Small intestine (tissue), 7 donors: ENCODE data around the gene LDLRAD3. TPM values are rescaled to one million over a fixed set of nuclear protein-coding genes. Genes with fewer than 3 reads are reported as not detected.

Experiments used
- DNase-seq, 2 donors: peaks; one replicate each; pipeline versions ENCODE4 v3.0.0 to v3.0.0-alpha.2; 2013
- FAIRE-seq: peaks from 2 replicates; lab custom pipeline; 2012; peaks lifted over from hg19 to GRCh38; lab: Jason Lieb, UNC
- H3K27ac ChIP-seq, 3 donors: one replicate each; pipeline ENCODE4 v1.5.1; 2013; ENCODE audit warnings: low read length in 2 of 3, mild to moderate bottlenecking in 2 of 3, control low read depth in 1 of 3, inconsistent platforms in 1 of 3, low read depth in 1 of 3, moderate library complexity in 1 of 3
- H3K27me3 ChIP-seq, 3 donors: one replicate each; pipeline ENCODE4 v1.6.1; 2013; ENCODE audit warnings: low read length in 3 of 3, inconsistent platforms in 1 of 3; ENCODE audit not compliant: control insufficient read depth in 3 of 3, insufficient read depth in 3 of 3
- H3K36me3 ChIP-seq, 3 donors: one replicate each; pipeline ENCODE4 v1.6.1; 2013; ENCODE audit warnings: low read length in 3 of 3, inconsistent platforms in 1 of 3, low read depth in 1 of 3, mild to moderate bottlenecking in 1 of 3, moderate library complexity in 1 of 3; ENCODE audit not compliant: control insufficient read depth in 3 of 3, insufficient read depth in 2 of 3
- H3K4me1 ChIP-seq, 3 donors: one replicate each; pipeline ENCODE4 v1.6.1; 2013; ENCODE audit warnings: low read length in 2 of 3, inconsistent platforms in 1 of 3, low read depth in 1 of 3, mild to moderate bottlenecking in 1 of 3, moderate library complexity in 1 of 3; ENCODE audit not compliant: control insufficient read depth in 3 of 3, insufficient read depth in 2 of 3
- H3K4me3 ChIP-seq, 3 donors: one replicate each; pipeline ENCODE4 v1.5.1; 2013; ENCODE audit warnings: low read length in 3 of 3, control low read depth in 1 of 3, inconsistent platforms in 1 of 3, low read depth in 1 of 3, mild to moderate bottlenecking in 1 of 3, moderate library complexity in 1 of 3
- H3K9me3 ChIP-seq, 2 donors: one replicate each; pipeline ENCODE4 v1.6.1; 2013; ENCODE audit warnings: low read depth in 1 of 2, low read length in 1 of 2; ENCODE audit not compliant: control insufficient read depth in 2 of 2, insufficient read depth in 1 of 2
- WGBS, 3 donors: extraction: QIAGEN DNeasy Blood & Tissue Kit; methylation state at CpG; one replicate each; pipeline ENCODE4 v1.1.7; 2013; 5-methylcytosine and 5-hydroxymethylcytosine counted together
- polyA plus RNA-seq, 4 donors: library from polyadenylated mRNA; stranded (reverse) in 3 of 4; unstranded in 1 of 4; fragments of 200-250 nt in 3 of 4; fragments of 120-200 nt in 1 of 4; gene quantifications; one replicate each; pipeline versions ENCODE4 v1.2.1 to v1.2.3, GENCODE V29; 2013
- donor health status: healthy with polysubstance abuse.
- donor health status: control.
- donor health status: control.
- donor health status: Bipolar disorder and iron deficiency.
- donor health status: healthy.

The LDLRAD3 gene
- polyA plus RNA-seq, 4 donors, result 0.22 to 6.9 (median 3.5) TPM

DNA sequence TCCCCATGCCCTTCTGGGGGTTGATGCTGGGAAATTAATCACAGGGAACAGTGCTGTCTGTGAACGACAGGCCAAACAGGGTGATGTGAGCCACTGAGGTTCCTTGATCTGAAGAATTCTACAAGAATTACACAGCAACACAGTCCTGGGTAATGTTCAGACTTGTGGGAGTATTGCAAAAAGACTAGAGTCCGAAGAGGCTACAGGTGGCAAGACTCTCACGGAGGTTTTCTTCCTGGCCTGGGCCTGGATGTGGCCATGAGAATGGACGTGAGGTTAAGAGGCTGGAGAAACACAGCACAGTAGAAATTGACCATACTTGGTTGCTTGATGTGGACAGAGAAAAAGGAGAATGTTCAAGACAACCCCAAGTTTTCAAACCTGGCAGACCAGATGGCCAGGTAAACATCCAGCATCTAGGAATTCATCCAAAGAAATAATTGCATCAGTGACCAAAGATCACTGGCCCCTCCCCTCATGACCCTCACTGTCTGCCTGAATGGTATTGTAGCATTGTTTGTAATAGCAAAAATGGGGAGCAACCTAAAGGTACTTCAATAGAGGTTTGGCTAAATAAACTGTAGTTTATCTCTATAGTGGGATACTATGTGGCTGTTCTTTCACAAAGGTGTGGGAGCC, 274.5 kb downstream of the LDLRAD3 start:
- H3K4me1 ChIP-seq, result peaks cover 0 to 27% (median 0%) of the 10 kb centered on the region in 3 donors
- H3K4me3 ChIP-seq, result no peak overlapping the region
- H3K9me3 ChIP-seq, result no peaks in the 10 kb centered on the region
- no peaks in the 10 kb centered on the region for H3K27me3 ChIP-seq
- H3K36me3 ChIP-seq, result no peaks in the 10 kb centered on the region
- no peak overlapping the region for H3K27ac ChIP-seq
- 83 to 94% (median 92%) methylated on average over 4 of the region's 4 CpGs for WGBS, 3 donors
- no peak for DNase-seq
- no peak for FAIRE-seq

DNA sequence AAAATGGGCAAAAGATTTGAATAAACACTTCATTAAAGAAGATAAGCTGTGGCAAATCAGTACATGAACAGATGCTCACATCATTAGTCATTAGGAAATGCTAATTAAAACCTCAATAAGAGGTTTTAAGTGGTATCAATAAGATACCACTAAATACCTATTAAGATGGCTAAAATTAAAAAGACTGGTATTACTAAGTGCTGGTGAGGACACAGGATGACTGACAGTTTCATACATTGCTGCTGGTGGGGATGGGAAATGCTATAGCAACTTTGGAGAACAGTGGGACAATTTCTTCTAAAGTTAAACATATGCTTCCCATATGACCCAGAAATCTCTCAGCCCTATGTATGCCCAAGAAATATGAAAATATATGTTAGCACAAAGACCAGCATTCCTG, 276.1 kb downstream of the LDLRAD3 start:
- Histone ChIP-seq H3K9me3 (no peaks in the 10 kb centered on the region), H3K36me3 (no peaks in the 10 kb centered on the region), H3K27me3 (no peaks in the 10 kb centered on the region), H3K4me3 (no peak overlapping the region), H3K27ac (no peak overlapping the region), H3K4me1 (peaks cover 0 to 18% (median 0%) of the 10 kb centered on the region in 3 donors)
- no peak for FAIRE-seq
- no peak for DNase-seq

DNA sequence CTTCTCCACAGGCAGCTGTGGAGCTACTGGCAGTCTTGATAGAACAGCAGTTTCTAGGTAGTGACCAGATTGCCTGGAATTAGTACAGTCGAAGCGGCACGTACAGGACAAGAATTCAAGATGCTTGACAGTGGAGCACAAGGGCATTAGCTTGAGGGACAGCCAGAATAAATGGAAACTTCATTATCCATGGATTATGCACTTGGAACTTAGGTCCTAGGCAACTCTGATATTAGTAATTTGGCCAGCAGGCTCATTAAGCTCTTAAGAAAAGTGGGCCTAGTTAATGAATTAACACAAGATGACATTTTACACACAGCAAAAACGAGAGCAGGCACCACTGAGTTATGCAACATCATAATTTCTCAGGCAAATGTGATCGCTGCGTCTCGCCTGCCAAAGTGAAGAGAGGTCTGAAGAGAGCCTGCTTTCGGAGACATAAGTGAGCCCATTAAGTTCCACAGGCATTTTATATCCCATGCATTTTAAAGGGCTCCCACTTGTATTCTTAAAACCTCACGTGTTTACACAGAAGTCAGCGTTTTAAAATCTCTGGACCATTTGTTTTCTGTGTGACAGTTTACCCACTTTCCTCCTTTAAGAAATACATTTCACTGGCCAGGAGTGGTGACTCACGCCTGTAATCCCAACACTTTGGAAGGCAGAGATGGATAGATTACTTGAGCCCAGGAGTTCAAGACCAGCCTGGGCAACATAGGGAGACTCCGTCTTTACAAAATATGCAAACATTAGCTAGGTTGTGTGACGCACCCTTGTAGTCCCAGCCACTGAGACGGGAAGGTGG, 279.2 kb downstream of the LDLRAD3 start:
- FAIRE-seq (no peak), DNase-seq (peak in 1 of 2 donors; percentile 23)
- no peaks in the 10 kb centered on the region for H3K9me3 ChIP-seq
- H3K27ac ChIP-seq, result peak overlapping the region in 1 of 3 donors; percentile 7
- no peaks in the 10 kb centered on the region for H3K27me3 ChIP-seq
- 68 to 85% (median 78%) methylated on average over 14 of the region's 14 CpGs for WGBS, 3 donors
- H3K4me1 ChIP-seq, result no peaks in the 10 kb centered on the region
- no peak overlapping the region for H3K4me3 ChIP-seq
- peaks cover 0 to 6% (median 0%) of the 10 kb centered on the region in 3 donors for H3K36me3 ChIP-seq

DNA sequence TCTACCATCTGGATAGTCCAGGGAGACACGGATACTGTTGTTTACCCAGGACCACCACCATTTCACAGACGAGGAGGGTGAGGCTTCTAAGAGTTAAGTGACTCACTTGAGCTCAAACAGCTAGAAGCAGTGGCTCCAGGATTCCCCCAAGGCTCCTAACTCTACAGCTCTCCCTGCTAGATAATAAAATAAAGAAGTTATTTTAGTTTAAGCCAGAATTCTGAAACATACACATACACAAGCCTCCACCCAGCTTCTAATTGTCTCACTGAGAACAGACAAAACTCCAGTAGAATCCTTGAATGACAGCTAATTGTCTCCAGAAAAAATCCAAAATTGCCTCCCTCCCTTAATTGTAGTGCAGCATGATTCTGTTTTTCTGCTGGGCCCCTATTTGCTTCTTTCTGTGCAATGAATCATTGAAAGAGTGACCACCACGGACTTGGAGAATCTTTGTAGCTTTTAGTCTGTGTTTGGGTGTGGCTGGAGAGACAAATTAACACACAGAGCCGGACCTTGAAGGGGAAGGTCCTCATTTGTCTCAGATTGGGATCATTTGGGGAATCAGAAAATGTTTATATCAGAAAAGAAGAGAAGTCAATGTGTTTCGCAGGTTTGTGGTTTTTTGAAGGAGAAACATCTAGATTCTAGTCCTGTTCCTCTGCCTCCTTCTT, 280.5 kb downstream of the LDLRAD3 start:
- H3K9me3 ChIP-seq, result no peaks in the 10 kb centered on the region
- 66 to 73% (median 70%) methylated on average over 5 of the region's 5 CpGs for WGBS, 3 donors

DNA sequence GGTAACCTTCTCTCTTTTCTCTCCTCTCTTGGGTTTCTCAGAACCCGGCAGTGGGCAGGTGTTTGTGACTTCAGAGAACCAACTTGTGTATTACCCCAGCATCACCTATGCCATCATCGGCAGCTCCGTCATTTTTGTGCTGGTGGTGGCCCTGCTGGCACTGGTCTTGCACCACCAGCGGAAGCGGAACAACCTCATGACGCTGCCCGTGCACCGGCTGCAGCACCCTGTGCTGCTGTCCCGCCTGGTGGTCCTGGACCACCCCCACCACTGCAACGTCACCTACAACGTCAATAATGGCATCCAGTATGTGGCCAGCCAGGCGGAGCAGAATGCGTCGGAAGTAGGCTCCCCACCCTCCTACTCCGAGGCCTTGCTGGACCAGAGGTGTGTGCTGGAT, 283.2 kb downstream of the LDLRAD3 start:
- whole genome bisulfite sequencing, 3 donors, result 95 to 97% (median 96%) methylated on average over 15 of the region's 15 CpGs
- H3K9me3 ChIP-seq, result no peaks in the 10 kb centered on the region
- no peak overlapping the region for H3K27ac ChIP-seq
- no peaks in the 10 kb centered on the region for H3K4me1 ChIP-seq
- H3K36me3 ChIP-seq, result peaks cover 0 to 17% (median 0%) of the 10 kb centered on the region in 3 donors
- no peak overlapping the region for H3K4me3 ChIP-seq
- H3K27me3 ChIP-seq, result no peaks in the 10 kb centered on the region
- no peak for DNase-seq
- no peak for FAIRE-seq

More for the DNA sequence above, 280.5 kb downstream of the LDLRAD3 start:
- Histone ChIP-seq H3K36me3 (peaks cover 0 to 12% (median 0%) of the 10 kb centered on the region in 3 donors), H3K4me3 (no peak overlapping the region), H3K27ac (no peak overlapping the region), H3K4me1 (no peaks in the 10 kb centered on the region), H3K27me3 (no peaks in the 10 kb centered on the region)
- DNase-seq, result no peak
- no peak for FAIRE-seq

DNA sequence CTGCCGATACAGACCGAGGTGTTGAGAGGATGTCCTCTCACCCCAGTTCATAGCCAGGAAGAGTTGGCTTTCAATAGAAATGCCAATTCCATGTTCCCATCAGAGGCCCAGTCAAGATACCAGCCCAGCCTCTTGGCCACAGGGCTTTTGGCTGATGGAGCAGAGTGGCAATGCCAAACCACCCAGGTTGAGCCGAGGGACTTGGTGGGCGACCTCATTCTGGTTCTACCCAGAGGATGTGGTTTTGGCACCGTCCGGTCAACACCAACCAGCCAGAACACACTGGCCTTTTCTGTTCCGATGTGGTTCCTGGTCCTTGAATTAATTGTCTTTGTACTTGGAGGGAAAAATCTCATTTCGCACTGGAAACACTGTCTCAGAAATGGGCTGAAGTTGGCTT, 284.8 kb downstream of the LDLRAD3 start:
- Histone ChIP-seq H3K9me3 (no peaks in the 10 kb centered on the region), H3K27ac (no peak overlapping the region), H3K4me1 (no peaks in the 10 kb centered on the region), H3K27me3 (no peaks in the 10 kb centered on the region), H3K36me3 (peaks cover 0 to 17% (median 0%) of the 10 kb centered on the region in 3 donors), H3K4me3 (no peak overlapping the region)
- no peak for DNase-seq
- 93 to 97% (median 93%) methylated on average over 8 of the region's 8 CpGs for WGBS, 3 donors
- no peak for FAIRE-seq

DNA sequence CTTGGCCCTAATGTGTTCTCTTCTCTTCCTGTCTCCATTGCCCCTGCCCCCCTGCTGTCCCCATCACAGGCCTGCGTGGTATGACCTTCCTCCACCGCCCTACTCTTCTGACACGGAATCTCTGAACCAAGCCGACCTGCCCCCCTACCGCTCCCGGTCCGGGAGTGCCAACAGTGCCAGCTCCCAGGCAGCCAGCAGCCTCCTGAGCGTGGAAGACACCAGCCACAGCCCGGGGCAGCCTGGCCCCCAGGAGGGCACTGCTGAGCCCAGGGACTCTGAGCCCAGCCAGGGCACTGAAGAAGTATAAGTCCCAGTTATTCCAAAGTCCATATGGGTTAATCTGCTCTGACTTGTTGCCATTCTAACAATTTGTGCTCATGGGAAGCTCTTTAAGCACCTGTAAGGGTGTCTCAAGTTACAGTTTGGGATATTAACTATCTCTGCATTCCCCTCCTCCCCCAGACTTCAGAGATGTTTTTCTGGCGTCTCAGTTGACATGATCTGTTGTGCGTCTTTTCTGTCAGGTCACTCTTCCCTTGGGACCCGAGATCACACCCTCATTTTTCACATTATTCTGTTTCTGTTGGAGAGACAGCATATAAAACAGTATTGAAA, 285.3 kb downstream of the LDLRAD3 start:
- Histone ChIP-seq H3K27ac (no peak overlapping the region), H3K36me3 (peaks cover 0 to 17% (median 0%) of the 10 kb centered on the region in 3 donors), H3K9me3 (no peaks in the 10 kb centered on the region), H3K27me3 (no peaks in the 10 kb centered on the region), H3K4me1 (no peaks in the 10 kb centered on the region), H3K4me3 (no peak overlapping the region)
- no peak for FAIRE-seq
- no peak for DNase-seq
- WGBS, 3 donors, result 91 to 92% (median 91%) methylated on average over 12 of the region's 12 CpGs
